ENCODE results near the gene ERO1B.
"Not testable (repeated sequence)": the region's sequence is repeated elsewhere in the genome, so short reads cannot be mapped to it uniquely, and the experiment has no call there.

The ERO1B gene

DNA sequence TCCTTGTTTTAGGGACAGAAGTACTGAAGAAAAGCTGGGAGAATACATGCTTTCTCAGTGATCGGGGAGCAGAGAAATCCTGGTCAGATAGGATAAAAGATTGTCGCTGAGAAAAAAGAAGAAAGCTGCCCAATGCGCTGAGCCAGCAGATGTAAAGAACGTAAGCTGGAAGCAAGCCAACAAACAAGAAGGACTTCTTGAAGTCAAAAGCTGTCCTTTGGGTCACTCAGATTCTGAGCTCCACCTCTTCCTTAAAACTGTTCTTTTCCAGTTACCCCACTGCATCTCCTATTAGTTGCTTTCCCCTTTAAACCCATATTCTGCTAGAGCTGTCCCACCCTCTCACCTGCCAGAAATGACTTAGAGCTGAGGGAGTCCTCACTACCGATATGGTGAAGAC is 74.6 kb downstream of the ERO1B start:
- H3K9me3 ChIP-seq (ENCODE audit: control insufficient read depth, insufficient read depth, low read length) = no peaks in the 10 kb centered on the region
- H3K36me3 ChIP-seq (ENCODE audit: control insufficient read depth, insufficient read depth, low read length) = no peaks in the 10 kb centered on the region
- no peak overlapping the region for H3K9ac ChIP-seq (ENCODE audit: low read depth, low read length)
- H3K27me3 ChIP-seq (ENCODE audit: control insufficient read depth, insufficient read depth, low read length) = no peaks in the 10 kb centered on the region
- H3K4me1 ChIP-seq (ENCODE audit: control insufficient read depth, insufficient read depth, low read length) = no peaks in the 10 kb centered on the region
- H3K4me3 ChIP-seq (ENCODE audit: low read depth, low read length) = no peak overlapping the region

DNA sequence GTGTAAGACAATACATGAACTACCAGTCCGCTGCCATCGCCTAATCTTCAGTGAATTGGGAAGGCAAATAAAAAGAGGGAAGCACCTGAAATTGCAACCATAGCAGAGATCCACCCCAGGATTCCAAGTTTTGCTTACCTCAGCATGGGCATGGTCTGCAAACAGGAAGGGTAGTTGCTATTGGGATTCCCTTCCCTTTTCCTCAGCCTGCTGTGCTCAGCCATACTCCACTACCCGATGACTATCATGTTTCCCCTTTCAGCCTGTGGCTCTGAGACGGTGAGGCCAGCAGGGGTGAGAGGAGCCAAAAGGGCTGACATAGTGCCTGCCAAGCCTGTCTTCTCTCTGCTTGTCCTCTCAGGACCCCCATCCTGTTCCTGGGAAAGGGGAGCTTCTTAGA is 75.2 kb downstream of the ERO1B start:
- Histone ChIP-seq H3K9ac (ENCODE audit: low read depth, low read length) (no peak overlapping the region), H3K27me3 (ENCODE audit: control insufficient read depth, insufficient read depth, low read length) (no peaks in the 10 kb centered on the region), H3K4me1 (ENCODE audit: control insufficient read depth, insufficient read depth, low read length) (no peaks in the 10 kb centered on the region), H3K4me3 (ENCODE audit: low read depth, low read length) (no peak overlapping the region), H3K36me3 (ENCODE audit: control insufficient read depth, insufficient read depth, low read length) (no peaks in the 10 kb centered on the region), H3K9me3 (ENCODE audit: control insufficient read depth, insufficient read depth, low read length) (no peaks in the 10 kb centered on the region)

DNA sequence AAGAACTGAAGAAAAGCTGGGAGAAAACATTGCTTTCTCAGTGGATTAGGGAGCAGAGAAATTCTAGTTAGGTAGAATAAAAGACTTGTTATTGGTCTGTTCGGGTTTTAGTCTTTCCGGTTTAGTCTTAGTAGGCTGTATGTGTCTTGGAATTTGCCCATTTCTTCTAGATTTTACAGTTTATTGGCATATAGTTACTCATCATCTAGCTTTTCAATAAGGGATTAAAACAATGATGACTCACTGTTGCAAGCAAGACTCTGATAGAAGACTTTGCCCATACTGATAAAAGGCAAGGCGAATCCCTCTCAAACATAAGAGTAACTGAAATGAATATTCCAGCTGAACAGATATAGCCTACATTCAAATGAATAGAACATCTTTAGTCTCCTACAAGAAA is 77.1 kb downstream of the ERO1B start:
- H3K9me3 ChIP-seq (ENCODE audit: control insufficient read depth, insufficient read depth, low read length) = no peaks in the 10 kb centered on the region
- no peaks in the 10 kb centered on the region for H3K4me1 ChIP-seq (ENCODE audit: control insufficient read depth, insufficient read depth, low read length)
- no peaks in the 10 kb centered on the region for H3K27me3 ChIP-seq (ENCODE audit: control insufficient read depth, insufficient read depth, low read length)
- no peak overlapping the region for H3K9ac ChIP-seq (ENCODE audit: low read depth, low read length)
- no peaks in the 10 kb centered on the region for H3K36me3 ChIP-seq (ENCODE audit: control insufficient read depth, insufficient read depth, low read length)
- no peak overlapping the region for H3K4me3 ChIP-seq (ENCODE audit: low read depth, low read length)

DNA sequence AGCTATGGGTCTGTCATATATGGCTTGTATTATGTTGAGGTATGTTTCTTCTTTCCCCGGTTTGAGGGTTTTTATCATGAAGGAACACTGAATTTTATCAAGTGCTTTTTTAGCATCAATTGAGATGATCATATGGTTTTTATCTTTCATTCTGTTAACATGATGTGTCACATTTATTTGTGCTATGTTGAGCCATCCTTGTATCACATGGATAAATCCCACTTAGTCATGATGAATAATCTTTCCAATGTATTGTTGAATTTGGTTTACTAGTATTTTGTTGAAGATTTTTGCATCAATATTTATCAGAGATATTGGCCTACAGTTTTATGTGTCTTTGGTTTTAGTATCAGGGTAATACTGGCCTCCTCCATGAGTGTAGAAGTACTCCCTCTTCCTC is 77.7 kb downstream of the ERO1B start:
- H3K36me3 ChIP-seq (ENCODE audit: control insufficient read depth, insufficient read depth, low read length) = no peaks in the 10 kb centered on the region
- H3K9me3 ChIP-seq (ENCODE audit: control insufficient read depth, insufficient read depth, low read length) = no peaks in the 10 kb centered on the region
- H3K4me3 ChIP-seq (ENCODE audit: low read depth, low read length) = no peak overlapping the region
- H3K9ac ChIP-seq (ENCODE audit: low read depth, low read length) = no peak overlapping the region
- H3K4me1 ChIP-seq (ENCODE audit: control insufficient read depth, insufficient read depth, low read length) = no peaks in the 10 kb centered on the region
- no peaks in the 10 kb centered on the region for H3K27me3 ChIP-seq (ENCODE audit: control insufficient read depth, insufficient read depth, low read length)

DNA sequence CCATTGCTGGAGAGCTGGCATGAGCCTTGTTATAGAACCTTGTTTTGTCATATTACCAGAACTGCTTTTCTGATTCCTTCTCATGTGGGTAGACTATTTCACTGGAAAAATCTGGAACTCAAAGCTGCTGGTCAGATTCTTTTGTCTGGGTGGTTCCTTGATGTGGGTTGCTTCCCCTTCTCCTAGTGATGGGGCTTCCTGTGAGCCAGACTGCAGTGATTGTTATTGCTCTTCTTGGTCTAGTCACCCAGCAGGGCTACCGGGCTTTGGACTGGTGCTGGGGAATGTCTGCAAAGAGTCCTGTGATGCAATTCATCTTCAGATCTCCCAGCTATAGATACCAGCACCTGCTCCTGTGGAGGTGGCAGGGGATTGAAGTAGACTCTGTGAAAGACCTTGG is 80.0 kb downstream of the ERO1B start:
- Histone ChIP-seq H3K4me3 (ENCODE audit: low read depth, low read length) (no peak overlapping the region), H3K4me1 (ENCODE audit: control insufficient read depth, insufficient read depth, low read length) (no peaks in the 10 kb centered on the region), H3K9me3 (ENCODE audit: control insufficient read depth, insufficient read depth, low read length) (no peaks in the 10 kb centered on the region), H3K36me3 (ENCODE audit: control insufficient read depth, insufficient read depth, low read length) (no peaks in the 10 kb centered on the region), H3K27me3 (ENCODE audit: control insufficient read depth, insufficient read depth, low read length) (no peaks in the 10 kb centered on the region), H3K9ac (ENCODE audit: low read depth, low read length) (no peak overlapping the region)

DNA sequence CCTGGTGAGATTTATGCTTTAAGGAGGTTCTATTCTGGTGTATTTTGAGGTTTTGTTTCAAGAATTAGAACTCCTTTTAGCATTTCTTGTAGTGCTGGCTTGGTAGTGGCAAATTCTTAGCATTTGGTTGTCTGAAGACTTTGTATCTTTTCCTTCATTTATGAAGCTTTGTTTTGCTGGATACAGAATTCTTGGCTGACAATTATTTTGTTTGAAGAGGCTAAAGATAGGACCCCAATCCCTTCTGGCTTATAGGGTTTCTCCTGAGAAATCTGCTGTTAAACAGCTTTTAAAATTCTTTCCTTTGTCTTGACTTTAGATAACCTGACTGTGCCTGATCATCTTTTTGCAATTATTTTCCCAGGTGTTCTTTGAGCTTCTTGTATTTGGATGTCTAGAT is 80.8 kb downstream of the ERO1B start:
- H3K9ac ChIP-seq (ENCODE audit: low read depth, low read length) = no peak overlapping the region
- H3K36me3 ChIP-seq (ENCODE audit: control insufficient read depth, insufficient read depth, low read length) = no peaks in the 10 kb centered on the region
- no peak overlapping the region for H3K4me3 ChIP-seq (ENCODE audit: low read depth, low read length)
- no peaks in the 10 kb centered on the region for H3K27me3 ChIP-seq (ENCODE audit: control insufficient read depth, insufficient read depth, low read length)
- H3K9me3 ChIP-seq (ENCODE audit: control insufficient read depth, insufficient read depth, low read length) = no peaks in the 10 kb centered on the region
- H3K4me1 ChIP-seq (ENCODE audit: control insufficient read depth, insufficient read depth, low read length) = no peaks in the 10 kb centered on the region

DNA sequence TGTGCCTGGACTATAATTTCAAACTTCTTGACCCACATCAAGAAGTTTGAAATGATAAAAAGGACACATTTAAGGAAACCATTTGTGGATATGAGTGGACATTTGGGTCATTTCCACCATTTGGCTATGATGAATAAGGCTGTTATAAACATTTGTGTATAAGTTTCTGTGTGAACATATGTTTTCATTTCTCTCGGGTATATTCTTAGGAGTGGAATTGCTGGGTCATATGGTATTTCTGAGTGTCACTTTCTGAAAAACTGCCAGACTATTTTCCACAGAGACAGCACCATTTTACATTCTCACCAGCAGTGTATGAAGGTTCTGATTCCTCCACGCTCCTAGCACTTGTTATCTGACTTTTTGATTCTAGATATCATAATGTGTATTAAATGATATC is 88.6 kb downstream of the ERO1B start:
- Histone ChIP-seq H3K36me3 (ENCODE audit: control insufficient read depth, insufficient read depth, low read length) (no peaks in the 10 kb centered on the region), H3K9me3 (ENCODE audit: control insufficient read depth, insufficient read depth, low read length) (no peaks in the 10 kb centered on the region), H3K4me1 (ENCODE audit: control insufficient read depth, insufficient read depth, low read length) (no peaks in the 10 kb centered on the region), H3K9ac (ENCODE audit: low read depth, low read length) (no peak overlapping the region), H3K4me3 (ENCODE audit: low read depth, low read length) (no peak overlapping the region), H3K27me3 (ENCODE audit: control insufficient read depth, insufficient read depth, low read length) (no peaks in the 10 kb centered on the region)

DNA sequence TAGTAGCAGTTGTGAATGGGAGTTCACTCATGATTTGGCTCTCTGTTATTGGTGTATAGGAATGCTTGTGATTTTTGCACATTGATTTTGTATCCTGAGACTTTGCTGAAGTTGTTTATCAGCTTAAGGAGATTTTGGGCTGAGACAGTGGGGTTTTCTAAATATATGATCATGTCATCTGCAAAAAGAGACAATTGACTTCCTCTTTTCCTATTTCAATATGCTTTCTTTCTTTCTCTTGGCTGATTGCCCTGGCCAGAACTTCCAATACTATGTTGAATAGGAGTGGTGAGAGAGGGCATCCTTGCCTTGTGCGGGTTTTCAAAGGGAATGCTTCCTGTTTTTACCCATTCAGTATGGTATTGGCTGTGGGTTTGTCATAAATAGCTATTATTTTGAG is 93.7 kb downstream of the ERO1B start:
- not testable (repeated sequence) for H3K27me3 ChIP-seq (ENCODE audit: control insufficient read depth, insufficient read depth, low read length); H3K9ac ChIP-seq (ENCODE audit: low read depth, low read length); H3K36me3 ChIP-seq (ENCODE audit: control insufficient read depth, insufficient read depth, low read length)

DNA sequence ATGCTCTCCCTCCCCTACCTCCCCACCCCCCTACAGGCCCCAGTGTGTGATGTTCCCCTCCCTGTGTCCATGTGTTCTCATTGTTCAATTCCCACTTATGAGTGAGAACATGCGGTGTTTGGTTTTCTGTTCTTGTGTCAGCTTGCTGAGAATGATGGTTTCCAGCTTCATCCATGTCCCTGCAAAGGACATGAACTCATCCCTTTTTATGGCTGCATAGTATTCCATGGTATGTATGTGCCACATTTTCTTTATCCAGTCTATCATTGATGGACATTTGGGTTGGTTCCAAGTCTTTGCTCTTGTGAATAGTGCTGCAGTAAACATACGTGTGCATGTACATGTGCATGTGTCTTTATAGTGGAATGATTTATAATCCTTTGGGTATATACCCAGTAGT is 95.3 kb downstream of the ERO1B start:
- not testable (repeated sequence) for H3K9me3 ChIP-seq (ENCODE audit: control insufficient read depth, insufficient read depth, low read length); H3K9ac ChIP-seq (ENCODE audit: low read depth, low read length); H3K4me3 ChIP-seq (ENCODE audit: low read depth, low read length); H3K27me3 ChIP-seq (ENCODE audit: control insufficient read depth, insufficient read depth, low read length); H3K36me3 ChIP-seq (ENCODE audit: control insufficient read depth, insufficient read depth, low read length); H3K4me1 ChIP-seq (ENCODE audit: control insufficient read depth, insufficient read depth, low read length)

More for the DNA sequence above, 93.7 kb downstream of the ERO1B start:
- H3K4me1 ChIP-seq (ENCODE audit: control insufficient read depth, insufficient read depth, low read length); H3K4me3 ChIP-seq (ENCODE audit: low read depth, low read length); H3K9me3 ChIP-seq (ENCODE audit: control insufficient read depth, insufficient read depth, low read length): not testable (repeated sequence)

DNA sequence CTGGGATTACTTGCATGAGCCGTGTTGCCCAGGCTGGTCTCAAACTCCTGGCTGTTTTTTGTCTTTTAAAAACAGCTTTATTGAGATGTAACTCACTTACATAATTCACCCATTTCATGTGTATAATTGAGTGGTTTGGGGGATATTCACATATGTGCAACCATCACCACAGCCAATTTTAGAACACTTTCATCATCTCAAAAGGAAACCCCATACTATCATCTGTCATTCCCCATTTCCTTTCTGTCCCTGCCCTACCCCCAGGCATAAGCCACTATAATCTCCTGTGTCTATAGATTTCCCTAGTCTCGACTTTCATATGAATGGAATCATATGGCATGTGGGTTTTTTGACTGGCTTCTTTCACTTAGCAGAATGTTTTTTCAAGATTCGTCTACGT is 96.1 kb downstream of the ERO1B start:
- no peak overlapping the region for H3K9ac ChIP-seq (ENCODE audit: low read depth, low read length)
- H3K4me3 ChIP-seq (ENCODE audit: low read depth, low read length) = no peak overlapping the region

DNA sequence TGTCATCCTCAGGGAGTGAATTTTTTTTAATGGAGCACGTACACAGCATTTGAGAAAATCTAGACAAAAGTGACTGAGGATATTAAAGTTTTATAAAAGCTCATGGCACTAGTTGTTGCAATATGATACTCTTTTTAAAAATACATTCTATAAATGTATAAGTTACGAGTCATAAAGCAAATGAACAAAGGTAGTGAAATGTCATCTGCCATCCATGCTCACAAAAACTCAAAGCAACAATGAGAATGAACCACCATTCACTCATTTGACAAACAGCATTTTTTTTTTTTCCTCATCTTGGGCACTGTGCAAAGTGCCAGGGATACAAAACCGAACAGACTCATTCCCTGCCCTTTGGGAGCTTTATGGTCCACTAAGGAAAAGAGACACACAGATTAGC is 100.7 kb downstream of the ERO1B start:
- H3K27me3 ChIP-seq (ENCODE audit: control insufficient read depth, insufficient read depth, low read length) = no peaks in the 10 kb centered on the region
- H3K9me3 ChIP-seq (ENCODE audit: control insufficient read depth, insufficient read depth, low read length) = no peaks in the 10 kb centered on the region
- H3K36me3 ChIP-seq (ENCODE audit: control insufficient read depth, insufficient read depth, low read length) = no peaks in the 10 kb centered on the region
- no peak overlapping the region for H3K9ac ChIP-seq (ENCODE audit: low read depth, low read length)
- H3K4me1 ChIP-seq (ENCODE audit: control insufficient read depth, insufficient read depth, low read length) = no peaks in the 10 kb centered on the region
- no peak overlapping the region for H3K4me3 ChIP-seq (ENCODE audit: low read depth, low read length)

More for the DNA sequence above, 96.1 kb downstream of the ERO1B start:
- H3K9me3 ChIP-seq (ENCODE audit: control insufficient read depth, insufficient read depth, low read length) = no peaks in the 10 kb centered on the region
- H3K4me1 ChIP-seq (ENCODE audit: control insufficient read depth, insufficient read depth, low read length) = no peaks in the 10 kb centered on the region
- no peaks in the 10 kb centered on the region for H3K36me3 ChIP-seq (ENCODE audit: control insufficient read depth, insufficient read depth, low read length)
- no peaks in the 10 kb centered on the region for H3K27me3 ChIP-seq (ENCODE audit: control insufficient read depth, insufficient read depth, low read length)

DNA sequence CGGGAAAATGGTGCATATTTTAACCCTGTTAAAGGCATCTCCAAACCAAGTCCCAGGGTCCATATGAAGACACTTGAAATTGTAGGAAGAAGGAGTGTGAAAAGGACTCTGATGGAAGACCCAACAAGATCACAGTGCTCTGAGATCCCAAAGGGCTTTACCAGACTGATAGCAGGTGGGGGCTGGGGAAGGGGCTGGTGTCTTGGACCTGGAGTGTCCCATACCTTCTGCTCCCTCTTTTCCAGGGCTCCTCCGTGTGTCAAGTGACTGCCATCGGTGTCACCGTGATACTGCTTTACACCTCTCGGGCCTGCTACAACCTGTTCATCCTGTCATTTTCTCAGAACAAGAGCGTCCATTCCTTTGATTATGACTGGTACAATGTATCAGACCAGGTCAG is 102.1 kb downstream of the ERO1B start:
- Histone ChIP-seq H3K4me3 (ENCODE audit: low read depth, low read length) (no peak overlapping the region), H3K9ac (ENCODE audit: low read depth, low read length) (no peak overlapping the region), H3K36me3 (ENCODE audit: control insufficient read depth, insufficient read depth, low read length) (no peaks in the 10 kb centered on the region), H3K27me3 (ENCODE audit: control insufficient read depth, insufficient read depth, low read length) (no peaks in the 10 kb centered on the region), H3K4me1 (ENCODE audit: control insufficient read depth, insufficient read depth, low read length) (no peaks in the 10 kb centered on the region), H3K9me3 (ENCODE audit: control insufficient read depth, insufficient read depth, low read length) (no peaks in the 10 kb centered on the region)
